NB4 (cell line): ENCODE measurements around the gene DNAI4.
A peak's percentile ranks its signal among the peaks of the same experiment; 100 is the strongest.

ENCODE experiments used
- DNase-seq: peaks from one replicate; pipeline ENCODE4 v3.0.0; 2010; ENCODE audit warnings: low read depth
- H3K4me3 ChIP-seq: one replicate; pipeline ENCODE4 v1.5.1; 2011; ENCODE audit warnings: mild to moderate bottlenecking, low read depth, low read length, moderate library complexity
- MYC ChIP-seq: IDR thresholded peaks from 2 replicates; pipeline ENCODE4 v1.6.1; 2011; ENCODE audit warnings: low read depth, low read length
- POLR2A ChIP-seq: IDR thresholded peaks from 2 replicates; pipeline ENCODE4 v1.6.1; 2011; ENCODE audit warnings: mild to moderate bottlenecking; ENCODE audit not compliant: insufficient read length; ENCODE audit errors: extremely low read depth
- TF ChIP-seq, protein P1 (sequence below): IDR thresholded peaks from one replicate; pipeline ENCODE4 v1.5.1; 2012; ENCODE audit warnings: low read depth, low read length
- TF ChIP-seq, protein P2 (sequence below): IDR thresholded peaks from 2 replicates; pipeline ENCODE4 v1.6.1; 2011; ENCODE audit warnings: low read depth, low read length

Gene DNAI4

DNA sequence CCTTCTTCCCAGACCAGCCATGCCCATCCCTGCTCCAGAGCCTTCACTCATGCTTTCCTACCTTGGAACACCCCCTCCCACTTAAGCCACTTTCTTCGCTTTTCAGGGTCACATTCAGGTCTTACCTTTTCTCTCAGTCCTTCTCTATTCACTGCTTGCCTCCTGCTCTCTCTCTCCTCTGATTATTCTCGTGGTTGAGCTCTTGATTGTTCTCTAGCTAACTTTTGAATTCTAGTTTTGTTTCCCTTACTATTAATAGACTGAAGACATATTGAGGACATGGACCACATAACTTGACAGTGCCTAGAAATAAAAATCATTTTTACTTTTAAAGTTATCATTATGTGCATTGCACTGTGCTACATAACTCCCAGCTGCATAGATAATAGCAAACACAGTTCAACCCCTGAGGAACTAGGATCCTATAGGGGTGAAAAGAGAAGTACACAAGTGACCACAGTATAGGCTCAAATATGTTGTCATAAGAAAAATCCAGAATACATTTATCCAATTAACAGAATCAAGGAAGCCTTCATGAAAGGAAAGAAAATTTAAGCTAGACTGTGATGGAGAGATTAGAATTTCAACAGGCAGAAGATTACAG is 145.1 kb downstream of the DNAI4 start:
- TF ChIP-seq, protein P1, sequence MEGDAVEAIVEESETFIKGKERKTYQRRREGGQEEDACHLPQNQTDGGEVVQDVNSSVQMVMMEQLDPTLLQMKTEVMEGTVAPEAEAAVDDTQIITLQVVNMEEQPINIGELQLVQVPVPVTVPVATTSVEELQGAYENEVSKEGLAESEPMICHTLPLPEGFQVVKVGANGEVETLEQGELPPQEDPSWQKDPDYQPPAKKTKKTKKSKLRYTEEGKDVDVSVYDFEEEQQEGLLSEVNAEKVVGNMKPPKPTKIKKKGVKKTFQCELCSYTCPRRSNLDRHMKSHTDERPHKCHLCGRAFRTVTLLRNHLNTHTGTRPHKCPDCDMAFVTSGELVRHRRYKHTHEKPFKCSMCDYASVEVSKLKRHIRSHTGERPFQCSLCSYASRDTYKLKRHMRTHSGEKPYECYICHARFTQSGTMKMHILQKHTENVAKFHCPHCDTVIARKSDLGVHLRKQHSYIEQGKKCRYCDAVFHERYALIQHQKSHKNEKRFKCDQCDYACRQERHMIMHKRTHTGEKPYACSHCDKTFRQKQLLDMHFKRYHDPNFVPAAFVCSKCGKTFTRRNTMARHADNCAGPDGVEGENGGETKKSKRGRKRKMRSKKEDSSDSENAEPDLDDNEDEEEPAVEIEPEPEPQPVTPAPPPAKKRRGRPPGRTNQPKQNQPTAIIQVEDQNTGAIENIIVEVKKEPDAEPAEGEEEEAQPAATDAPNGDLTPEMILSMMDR, result no peak
- TF ChIP-seq, protein P2, sequence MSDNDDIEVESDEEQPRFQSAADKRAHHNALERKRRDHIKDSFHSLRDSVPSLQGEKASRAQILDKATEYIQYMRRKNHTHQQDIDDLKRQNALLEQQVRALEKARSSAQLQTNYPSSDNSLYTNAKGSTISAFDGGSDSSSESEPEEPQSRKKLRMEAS, result no peak
- no peak for TF ChIP-seq MYC
- no peak for TF ChIP-seq POLR2A
- H3K4me3 ChIP-seq, result no peak overlapping the region
- no peak for DNase-seq

DNA sequence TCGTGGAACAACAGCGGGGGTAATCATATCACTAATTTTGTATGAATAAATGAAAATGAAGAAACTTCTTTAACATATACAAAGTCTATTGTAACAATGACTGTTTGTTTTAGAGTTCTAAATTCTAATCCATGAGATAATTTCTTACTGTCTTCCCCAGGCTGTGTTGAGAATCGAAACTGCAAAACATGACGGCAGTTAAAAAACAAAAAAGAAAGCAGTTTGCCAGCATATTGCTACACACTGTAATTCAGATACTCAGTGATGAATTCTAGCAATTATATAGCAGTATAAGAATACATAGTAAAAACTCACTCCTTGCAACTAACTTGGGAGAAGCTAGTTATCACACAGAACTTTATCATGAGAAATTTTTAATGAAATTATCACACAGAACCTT is 145.7 kb downstream of the DNAI4 start:
- TF ChIP-seq MYC, result no peak
- TF ChIP-seq, protein P2, result no peak
- TF ChIP-seq, protein P1, result no peak
- TF ChIP-seq POLR2A, result no peak
- no peak overlapping the region for H3K4me3 ChIP-seq
- DNase-seq, result no peak

DNA sequence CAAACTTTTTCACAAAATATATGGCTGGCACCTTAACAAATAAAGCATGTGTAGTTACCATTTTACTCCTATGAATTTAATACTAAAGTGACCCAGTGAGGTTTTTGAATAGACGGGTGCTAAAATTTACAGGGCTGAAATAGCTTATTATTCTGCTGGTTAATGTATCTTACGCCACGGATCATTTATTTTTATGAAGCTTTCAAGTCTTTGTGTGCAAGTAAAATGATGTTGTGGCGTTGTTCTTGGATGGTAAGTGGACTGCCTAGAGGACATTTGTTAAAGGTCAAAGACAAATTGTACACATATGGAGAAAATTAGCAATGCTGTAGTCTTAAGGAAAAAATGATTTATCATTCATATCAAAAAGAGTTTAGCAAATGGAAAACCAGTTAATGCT is 146.4 kb downstream of the DNAI4 start:
- TF ChIP-seq, protein P1, result no peak
- no peak for TF ChIP-seq MYC
- TF ChIP-seq POLR2A, result no peak
- TF ChIP-seq, protein P2, result no peak
- no peak for DNase-seq
- H3K4me3 ChIP-seq, result no peak overlapping the region

DNA sequence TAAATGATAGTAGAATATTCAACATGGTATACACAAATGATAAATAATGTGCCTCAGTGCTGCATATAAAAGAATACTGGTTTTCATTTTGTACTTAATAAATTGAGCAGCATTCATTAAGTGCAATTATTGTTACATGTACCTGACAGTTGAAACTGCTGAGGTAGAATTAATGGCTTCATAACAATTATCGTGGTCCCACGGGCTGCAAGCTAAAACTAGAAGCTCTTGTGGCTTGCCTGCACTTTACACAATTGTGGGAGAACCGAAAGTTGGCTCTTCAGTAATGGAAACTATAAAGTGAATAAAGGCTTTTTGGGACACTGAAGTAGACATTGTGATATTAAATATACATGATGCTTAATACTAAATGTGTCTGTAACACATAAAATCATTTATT is 146.8 kb downstream of the DNAI4 start:
- no peak overlapping the region for H3K4me3 ChIP-seq
- no peak for DNase-seq
- TF ChIP-seq POLR2A (no peak), MYC (no peak)
- TF ChIP-seq, protein P1, result no peak
- TF ChIP-seq, protein P2, result no peak

DNA sequence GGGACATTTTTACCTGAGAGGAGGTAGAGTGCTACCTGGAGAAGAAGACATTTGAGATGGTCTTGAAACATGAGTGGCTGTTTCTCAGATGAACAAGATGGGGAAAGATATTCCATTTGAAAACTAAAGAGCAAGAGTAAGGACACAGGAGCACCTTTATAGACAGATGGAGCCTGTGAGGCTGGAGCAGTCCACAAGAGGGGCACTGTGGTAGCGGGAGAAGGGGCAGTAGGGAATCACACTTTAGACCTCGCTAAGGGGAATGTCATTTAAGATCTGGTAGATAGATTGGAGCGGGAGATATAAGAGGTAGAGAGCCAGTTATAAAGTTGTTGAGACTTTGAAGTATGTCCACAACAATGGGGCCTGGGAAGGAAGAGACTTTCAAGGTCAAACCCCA is 149.0 kb downstream of the DNAI4 start:
- DNase-seq, result no peak
- H3K4me3 ChIP-seq, result no peak overlapping the region
- no peak for TF ChIP-seq POLR2A
- TF ChIP-seq, protein P2, result no peak

DNA sequence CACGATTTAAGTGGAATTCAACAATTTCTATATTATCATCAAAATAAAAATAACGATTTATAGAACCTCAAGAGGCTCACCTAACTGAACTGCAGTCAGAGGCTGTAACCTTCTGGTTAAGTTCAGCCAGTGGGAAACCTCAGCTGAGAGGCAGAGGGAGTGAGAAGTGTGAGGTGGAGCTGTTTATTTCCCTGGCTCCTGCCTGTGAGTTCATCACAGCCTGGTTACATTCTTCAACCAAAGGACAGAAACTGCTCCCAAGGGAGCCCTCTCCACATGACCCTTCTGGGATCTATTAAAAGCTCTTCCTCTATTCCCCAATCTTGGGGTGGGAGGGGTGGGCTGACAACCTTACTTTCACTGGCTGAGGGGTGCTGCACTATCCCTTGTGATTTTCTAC is 150.2 kb downstream of the DNAI4 start:
- TF ChIP-seq, protein P1, result no peak
- TF ChIP-seq, protein P2, result no peak
- TF ChIP-seq POLR2A, result no peak
- TF ChIP-seq MYC, result no peak
- H3K4me3 ChIP-seq, result no peak overlapping the region
- peak; percentile 12 for DNase-seq
